GM21423 (cell line): ENCODE data around the gene PARP11.

Experiments
- ATAC-seq: cut with Tn5 transposase; IDR thresholded peaks from one replicate; pipeline ENCODE4 v1.9.1; 2021; ENCODE audit warnings: mild to moderate bottlenecking, moderate library complexity; ENCODE audit not compliant: unreplicated experiment

PARP11 gene

DNA sequence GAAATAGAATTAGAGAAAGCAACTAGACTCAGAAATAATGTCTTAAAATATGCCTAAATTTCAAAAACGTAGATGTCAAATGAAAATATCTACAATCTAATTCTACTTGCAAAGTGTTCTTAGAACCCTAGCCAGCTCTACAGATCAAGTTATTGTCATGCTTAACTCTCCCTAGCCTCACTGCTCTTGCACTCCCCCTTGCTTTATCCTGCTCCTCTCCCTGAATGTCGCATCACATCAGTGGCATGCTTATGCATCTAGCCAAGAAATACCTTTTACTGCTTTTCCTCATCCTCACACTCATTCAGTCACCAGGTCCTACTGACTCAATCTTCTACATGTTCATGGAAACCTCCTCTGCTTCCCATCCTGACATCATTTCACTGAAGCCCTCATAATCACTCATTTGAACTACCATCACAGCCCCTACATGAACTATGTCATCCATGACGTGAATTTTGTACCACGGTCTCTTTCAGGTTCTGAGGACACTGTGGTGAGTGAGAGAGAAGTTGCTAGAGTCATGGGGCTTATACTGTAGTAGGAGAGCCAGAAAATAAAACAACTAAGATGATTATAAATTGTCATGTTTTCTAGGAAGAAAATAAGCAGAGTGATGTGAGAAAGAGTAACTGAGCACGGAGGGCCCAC is 97.7 kb downstream of the PARP11 start:
- ATAC-seq: no peak

DNA sequence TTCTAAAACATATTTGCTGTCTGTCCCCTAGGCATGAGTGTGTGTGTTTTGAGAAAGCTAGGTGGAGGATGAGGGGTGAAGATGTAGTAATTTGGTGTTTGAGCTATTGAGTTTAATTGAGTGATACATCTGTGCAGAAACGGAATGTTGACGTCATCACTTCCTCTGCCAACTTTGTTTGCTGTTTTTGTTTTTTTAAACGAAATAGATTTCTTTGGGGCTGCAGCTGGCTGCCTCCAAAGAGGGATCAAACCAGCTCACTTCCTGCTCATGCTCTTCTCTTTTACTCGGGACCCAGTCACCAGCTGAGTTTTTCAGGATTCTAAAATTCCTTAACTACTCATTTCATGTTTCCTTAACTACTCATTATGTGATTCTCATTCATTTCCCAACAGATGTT is 100.8 kb downstream of the PARP11 start:
- ATAC-seq: no peak

DNA sequence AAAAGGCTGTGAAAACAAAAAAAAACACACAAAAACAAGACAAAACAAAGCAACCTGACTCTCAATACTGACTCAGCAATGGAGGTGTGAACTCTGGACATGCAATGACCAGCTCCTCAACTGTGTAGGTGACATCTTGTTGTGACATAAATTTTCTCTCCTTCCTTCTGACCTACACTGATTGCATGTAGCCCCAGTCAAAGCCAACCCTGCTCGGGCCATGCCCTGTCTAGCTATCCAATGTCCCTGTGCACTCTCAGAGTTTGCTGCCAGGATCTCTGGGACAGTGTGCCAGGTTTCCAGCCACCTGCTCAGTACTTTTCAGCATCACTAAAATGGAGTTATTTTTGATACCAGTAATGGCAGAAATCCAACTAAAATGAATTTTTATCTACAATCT is 101.3 kb downstream of the PARP11 start:
- ATAC-seq: no peak

DNA sequence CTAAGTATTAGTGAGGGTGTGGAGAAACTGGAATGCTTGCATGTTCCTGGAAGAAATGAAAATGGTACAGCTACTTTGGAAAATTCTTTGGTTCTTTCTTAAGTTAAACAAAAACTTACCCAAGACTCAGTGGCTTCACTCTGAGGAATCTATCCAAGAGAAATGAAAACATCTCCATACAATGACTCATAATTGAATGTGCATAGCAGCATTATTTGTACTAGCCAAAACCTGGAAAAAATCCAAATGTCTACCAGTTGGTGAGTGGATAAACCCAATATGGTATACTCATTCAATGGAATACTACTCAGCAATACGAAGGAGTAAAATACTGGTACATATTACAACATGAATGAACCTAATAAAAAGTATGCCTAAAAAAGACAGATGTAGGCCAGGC is 102.3 kb downstream of the PARP11 start:
- no peak for ATAC-seq

DNA sequence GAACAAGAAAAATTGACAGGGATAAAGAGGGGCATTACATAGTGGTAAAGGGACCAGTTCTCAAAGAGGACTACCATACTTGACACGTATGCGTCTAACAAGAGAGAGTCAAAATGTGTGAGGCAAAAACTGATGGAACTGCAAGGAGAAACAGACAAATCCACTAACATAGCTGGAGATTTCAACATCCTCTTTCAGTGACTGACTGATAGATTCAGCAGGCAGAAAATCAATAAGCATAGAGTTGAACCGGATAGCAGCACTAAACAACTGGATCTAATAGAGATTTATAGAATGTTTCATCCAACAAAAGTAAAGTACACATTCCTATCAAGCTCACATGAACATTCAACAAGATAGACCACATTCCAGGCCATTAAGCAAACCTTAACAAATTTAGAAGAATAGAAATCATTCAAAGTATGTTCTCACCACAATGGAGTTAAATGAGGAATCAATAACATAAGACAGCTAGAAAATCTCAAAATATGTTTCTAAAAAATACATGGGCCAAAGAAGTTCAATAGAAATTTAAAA is 104.2 kb downstream of the PARP11 start:
- ATAC-seq: no peak

DNA sequence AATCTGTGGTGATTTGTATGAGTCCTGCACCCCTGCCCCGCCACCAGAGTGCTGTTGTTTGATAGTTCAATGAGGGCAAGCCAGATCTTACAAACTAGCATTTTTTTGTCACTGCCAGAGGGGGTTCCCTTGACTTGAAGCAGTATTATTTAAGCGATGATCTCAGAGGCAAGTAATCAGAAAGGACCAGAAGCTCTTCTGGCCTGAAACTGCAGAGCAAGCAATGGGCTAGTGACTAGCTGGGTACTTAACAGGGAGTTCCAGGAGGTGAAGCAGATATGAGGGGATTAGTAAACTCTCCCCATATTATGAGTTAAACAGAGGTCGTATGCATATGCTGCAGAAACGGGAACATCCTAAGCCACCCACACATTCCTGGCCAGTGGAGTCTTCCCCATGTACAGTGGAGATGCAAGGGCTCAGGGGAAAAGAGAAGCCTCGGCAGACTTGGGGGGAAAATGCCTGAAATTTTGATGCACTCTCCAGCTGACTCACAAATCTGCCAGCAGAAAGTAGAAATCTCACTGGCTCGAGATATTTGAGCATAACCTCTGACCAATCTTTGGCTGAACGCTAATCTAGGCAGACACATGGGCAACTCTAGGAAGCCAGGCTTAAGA is 112.0 kb downstream of the PARP11 start:
- no peak for ATAC-seq

DNA sequence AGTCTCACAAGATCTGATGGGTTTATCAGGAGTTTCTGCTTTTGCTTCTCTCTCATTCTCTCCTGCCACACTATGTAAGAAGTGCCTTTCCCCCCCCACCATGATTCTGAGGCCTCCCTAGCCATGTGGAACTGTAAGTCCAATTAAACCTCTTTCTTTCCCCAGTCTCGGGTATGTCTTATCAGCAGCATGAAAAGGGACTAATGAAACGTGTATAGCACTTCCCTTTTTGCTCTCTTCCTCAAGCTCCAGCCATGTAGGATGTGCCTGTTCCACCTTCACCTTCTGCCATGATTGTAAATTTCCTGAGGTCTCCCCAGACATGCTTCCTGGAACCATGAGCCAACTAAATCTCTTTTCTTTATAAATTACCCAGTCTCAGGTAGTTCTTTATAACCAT is 113.3 kb downstream of the PARP11 start:
- ATAC-seq: no peak
